Superior temporal gyrus (tissue), 1 donor: ENCODE measurements around the gene SETD5.
"Not testable (repeated sequence)": the region's sequence is repeated elsewhere in the genome, so short reads cannot be mapped to it uniquely, and the experiment has no call there.

ENCODE experiments used
- DNase-seq: peaks from one replicate; pipeline ENCODE4 v3.0.0-alpha.2; 2016; ENCODE audit errors: extremely low spot score

Gene SETD5

GRCh38 chr3:9455596-9456131 lies 58.2 kb downstream of the SETD5 start:
- DNase-seq = no peak

DNA sequence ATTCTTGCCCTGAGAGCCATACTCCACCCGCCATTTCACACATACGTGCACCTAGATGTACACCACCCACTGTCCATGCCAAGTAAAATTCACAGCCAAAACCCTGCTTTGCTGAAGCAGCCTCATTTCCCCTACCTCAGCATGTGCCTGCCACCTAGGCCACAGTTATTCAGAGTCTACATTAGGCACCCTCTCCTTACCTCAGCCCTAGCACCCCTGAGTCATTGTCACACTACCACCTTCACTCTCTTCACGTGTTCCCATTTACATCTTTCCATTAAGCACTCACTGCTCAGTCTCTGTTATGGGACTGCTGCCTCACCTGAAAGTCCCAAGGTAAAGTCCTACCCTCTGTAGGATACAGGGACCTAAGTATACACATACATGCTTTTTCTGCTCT lies 70.0 kb downstream of the SETD5 start:
- no peak for DNase-seq

- no peak for DNase-seq
These were observed 71.0 kb downstream of the SETD5 start for GRCh38 chr3:9468460-9468859.

DNA sequence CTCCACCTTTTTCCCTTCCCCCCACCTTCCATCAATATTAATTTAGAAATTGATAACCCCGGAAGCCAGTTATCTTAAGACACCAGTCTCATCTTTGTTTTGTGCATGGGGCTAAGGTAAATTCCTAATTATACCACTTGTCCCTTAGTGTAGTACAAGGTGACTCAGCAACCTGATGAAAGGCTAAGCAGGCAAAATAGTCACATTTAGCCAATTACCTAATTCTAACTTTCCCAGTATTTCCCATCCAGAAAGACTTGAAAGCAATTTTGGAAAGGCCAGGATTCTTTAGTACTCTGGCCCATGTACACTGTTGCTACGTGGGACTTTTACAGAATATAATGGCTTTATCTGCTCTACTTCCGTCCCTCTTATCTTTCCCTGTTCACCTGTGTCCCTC lies 72.6 kb downstream of the SETD5 start:
- DNase-seq = no peak

GRCh38 chr3:9473496-9474065 lies 76.2 kb downstream of the SETD5 start:
- no peak for DNase-seq

DNA sequence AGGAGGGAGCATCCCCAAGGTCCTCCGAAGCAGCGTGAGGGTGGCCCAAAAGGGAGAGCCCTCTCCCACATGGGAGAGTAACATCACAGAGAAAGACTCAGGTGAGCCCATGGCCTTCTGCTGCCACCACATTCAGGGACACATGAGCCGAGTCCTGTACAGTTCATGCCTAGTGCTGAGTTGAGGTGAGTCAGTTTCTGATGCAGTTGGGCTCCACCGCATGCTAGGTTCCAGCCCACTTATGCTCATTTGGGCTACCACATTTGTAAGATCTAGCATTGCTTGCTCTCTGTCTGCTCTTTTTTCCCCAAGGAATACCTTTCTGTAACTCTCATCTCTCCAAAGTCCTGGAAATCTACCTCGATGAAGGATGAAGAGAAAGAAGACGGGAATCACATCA lies 77.1 kb downstream of the SETD5 start:
- no peak for DNase-seq

DNA sequence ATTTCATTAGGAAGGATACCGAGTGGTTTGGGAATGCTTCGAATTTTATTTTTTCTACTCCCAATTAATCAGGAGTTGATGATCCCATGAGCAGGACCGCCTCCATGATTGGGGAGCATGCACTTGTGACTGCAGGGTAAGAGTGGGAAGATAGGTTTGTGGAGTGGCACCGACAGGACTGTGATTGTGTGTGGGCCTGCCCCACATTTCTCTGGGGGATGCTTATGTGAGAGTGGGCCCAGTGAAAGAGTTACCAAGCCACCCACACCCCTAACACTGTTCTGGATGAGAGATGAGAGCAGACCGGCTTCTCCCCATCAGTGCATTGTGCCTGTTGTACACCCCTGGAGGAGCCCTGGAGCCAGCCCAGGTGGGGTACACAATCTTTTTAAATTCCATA lies 79.5 kb downstream of the SETD5 start:
- no peak for DNase-seq

DNA sequence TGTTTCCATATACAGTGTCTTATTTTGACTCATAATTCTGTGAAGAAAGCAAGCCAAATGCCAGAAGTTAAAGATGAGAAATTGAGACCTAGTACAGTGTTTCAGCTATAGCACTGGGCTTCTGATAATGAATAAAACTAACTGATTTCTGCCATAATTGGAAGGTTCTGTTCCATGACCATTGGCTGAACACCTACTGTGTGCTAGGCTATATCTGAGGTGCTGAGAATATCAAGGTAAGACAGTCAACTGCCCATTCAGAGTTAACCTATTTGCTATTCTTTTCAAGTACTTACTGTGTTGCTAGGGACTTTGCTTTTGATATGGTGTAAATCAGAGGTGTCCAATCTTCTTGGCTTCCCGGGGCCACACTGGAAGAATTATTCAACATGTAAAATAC lies 82.8 kb downstream of the SETD5 start:
- DNase-seq = no peak

- no peak for DNase-seq
These were observed 87.8 kb downstream of the SETD5 start for GRCh38 chr3:9485248-9485647.

DNA sequence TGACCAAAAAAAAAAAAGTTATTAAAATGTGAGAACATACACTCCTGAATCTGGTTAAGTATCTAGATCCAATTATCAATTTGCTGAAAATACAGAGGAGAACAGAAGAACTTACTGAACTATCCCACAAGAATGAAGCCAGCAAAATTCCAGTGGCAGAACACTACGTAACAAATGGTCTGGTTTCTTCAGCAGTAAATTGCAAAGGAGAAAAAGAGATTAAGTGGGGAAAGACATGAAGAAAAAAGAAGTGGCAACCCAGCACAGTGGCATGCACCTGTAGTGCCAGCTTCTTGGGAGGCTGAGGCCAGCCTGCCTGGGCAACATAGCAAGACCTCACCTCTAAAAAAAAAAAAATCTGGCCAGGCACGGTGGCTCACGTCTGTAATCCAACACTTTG lies 94.1 kb downstream of the SETD5 start:
- no peak for DNase-seq

DNA sequence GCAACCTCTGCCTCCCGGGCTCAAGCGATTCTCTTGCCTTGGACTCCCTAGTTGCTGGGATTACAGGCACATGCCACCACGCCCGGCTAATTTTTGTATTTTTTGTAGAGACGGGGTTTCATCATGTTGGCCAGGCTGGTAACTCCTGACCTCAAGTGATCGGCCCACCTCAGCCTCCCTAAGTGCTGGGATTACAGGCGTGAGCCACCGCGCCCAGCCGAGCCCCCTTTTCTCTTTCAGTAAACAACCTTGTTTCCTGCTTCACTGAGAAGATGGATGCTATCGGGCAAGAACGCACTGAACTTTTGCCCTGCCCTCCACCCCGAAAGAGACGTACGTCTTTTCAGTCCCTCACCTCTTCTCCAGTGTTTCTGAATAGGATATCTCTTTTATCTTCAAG lies 96.6 kb downstream of the SETD5 start:
- not testable (repeated sequence) for DNase-seq

- DNase-seq = no peak
These were observed 99.5 kb downstream of the SETD5 start for GRCh38 chr3:9496893-9497292.

- DNase-seq = no peak
These were observed 100.6 kb downstream of the SETD5 start for GRCh38 chr3:9497821-9498565.

DNA sequence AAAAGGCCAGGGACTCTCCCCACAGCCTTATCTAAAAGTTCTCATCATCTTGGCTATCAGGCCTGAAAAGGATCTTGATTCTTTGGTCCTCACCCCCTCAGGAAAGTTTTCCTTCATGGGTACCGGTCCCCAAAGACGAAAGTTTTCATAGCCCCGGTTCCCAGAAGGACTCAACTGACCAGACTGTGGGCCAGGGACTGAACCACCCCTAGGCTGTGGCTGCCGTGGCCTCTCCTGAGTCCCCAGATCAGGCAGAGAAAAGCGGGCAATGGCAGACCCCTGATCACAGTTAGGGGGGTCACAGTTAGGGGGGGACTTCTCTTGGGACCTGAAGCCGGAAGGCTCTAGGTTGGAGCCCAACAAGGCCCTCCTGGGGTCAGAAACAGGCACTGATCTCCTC lies 101.4 kb downstream of the SETD5 start:
- no peak for DNase-seq

- no peak for DNase-seq
These were observed 102.2 kb downstream of the SETD5 start for GRCh38 chr3:9499455-9500107.

DNA sequence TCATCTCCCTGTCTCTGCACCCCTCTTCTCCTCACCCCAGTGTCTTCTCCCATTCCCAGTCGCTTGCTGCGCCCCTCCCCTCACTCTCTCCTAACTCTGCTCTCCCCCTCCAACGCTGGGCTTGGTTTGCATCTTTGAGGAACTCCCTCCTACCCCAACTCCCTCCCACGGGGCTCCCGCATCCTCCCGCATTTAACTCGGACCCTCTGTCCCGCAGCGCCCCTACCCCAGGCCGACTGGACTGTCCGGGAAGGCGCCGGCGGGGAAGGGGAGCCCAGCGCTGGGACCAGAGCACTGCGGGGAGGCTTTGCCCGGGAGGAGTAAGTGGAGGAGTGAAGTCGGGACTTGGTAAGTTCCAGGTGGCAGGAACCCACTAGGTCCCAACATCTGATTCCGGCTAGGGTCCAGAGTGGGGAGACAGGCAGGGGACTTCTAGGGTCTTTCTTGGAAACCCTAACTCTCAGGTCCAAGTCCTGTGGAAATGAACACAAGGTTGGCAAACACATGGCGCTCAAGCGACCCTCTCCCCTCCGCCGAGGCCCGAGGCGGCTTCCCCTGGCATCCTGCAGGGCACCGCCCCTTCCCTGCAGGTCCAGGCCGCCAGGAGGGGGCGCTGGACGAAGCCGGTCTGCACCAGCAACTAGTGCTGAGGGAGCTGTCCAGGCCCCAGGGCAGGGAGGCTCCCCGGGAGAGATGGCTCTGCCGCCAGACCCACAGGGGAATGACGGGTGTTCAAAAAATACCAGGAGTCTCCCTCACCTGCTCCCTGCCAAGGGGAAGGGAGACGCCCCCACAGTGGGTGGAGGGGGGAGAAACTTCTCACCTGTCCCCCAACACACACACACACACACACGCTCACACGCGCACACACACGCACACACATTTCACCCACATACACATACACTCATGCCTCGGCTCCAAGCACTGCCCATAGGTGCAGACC lies 103.0 kb downstream of the SETD5 start:
- DNase-seq = no peak

DNA sequence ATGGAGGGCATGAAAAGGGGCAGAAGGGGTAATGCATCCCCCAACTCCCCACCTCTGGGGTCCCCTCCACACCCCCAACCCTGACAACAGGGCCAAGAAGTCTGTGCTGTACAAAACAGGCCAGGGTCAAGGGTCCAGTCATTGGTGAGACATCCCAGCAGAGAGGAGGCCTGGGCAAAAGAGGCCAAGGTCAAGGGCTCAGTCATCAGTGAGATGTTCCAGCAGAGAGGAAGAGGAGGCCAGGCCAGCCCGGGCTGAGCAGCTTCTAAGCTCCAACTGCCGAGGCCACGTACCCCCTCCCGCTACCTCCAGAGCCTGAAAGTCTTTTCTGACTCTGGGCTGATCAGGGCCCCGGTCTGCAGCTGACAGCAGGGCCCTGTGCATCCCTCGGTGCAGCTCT lies 103.8 kb downstream of the SETD5 start:
- no peak for DNase-seq

DNA sequence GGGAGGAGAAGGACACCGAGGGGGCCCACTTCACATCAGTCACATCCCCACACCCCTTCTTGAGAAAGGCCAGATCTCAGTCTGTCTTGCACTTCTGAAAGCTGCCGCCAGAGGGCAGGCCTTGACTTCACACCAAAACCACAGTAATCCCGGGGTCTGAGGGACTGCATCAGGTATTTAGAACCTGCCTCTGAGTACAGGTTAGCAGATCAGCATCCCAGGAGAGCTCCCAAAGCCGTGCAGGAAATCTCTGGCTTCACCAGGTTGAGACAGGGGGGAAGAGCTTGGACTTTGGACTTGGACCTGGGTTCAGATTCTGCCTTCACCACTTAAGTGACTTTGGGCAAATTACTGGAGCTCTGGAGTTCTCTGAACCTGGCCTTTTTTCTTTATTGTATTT lies 105.9 kb downstream of the SETD5 start:
- peak; percentile 80 for DNase-seq

DNA sequence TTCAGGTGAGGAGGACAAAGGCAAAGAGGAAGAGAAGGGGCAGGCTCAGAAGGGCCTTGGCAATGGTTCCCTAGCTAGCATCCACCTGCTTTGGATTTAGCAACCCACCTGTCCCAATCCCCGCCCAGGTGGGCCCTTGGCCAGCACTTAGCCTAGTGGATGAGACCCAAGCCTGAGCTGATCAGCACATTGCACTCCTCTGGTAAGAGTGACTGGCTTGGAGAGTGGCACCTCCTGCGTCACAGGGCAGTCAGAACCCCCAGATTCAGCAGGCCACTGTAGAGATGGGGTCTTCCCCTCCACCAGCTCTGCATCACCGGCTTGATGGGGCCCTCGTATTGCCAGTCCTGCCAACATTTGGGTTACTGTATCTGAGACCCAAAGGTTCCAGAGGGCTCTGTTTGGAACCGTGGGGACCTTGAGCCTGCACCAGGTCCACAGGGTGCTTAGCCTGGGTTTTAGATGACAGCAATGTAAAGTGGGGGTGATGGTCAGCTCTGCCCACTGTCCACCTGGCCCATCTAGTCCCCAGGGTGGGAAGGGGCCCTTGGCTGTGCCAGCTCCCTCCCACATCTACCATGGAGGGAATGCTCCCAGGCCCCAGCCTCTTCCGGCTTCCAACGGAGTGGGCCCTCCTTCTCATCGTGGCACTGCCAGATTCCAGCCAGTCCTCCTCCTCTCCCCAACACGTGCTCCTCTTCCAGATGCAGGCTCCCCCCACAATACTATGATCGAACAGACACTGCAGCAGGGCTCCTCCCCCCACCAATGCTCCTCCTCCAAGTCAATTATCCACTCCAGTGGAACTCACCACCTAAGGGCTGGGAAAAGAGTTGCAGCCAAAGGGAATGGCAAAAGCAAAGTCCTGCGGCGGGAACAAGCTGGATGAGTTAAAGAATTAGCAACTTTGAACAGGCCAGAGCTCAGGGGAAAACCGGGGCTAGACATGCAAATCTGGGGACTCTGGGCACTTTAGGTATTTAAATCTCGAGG lies 110.5 kb downstream of the SETD5 start:
- no peak for DNase-seq

DNA sequence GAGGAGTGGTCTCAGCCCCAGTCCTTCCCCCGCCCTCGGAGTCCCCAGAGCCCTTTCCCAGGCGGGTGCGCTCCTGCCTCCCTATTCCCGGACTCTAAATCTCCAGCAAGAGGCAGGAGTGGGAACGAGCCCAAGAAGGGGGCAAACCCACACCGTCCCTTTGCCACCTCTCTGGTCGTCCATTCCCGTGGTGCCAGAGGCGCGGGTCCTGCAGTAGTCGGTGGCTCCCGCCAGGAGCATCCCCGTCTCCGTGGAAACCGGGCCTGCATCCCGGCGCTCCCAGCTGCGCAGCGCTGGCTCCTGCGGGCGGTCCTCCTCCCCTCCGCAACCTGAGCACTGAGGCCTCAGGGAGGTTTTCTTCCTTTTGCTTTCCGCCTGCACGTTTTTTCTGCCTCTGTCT lies 111.4 kb downstream of the SETD5 start:
- no peak for DNase-seq
